Measurements from ENCODE around the gene PAK1IP1.

DNA sequence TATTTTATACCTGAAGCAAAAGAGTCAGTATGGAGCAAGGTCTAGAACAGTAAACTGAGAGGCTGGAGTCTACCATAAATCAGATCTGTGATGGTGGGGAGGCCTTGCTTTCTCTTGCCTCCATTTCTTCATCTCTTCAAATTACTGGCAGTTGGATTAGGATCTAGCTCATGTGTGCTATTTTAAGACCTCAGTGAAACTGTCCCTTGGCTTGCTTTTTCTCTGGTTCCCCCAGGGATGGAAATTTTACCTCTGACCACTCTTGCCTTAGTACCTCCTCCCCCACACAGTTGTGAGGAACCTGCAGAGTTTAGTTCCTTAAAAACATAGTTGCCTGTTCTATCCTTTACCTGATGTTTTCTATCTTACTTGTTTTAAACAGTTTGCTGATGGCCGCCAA lies 61.3 kb downstream of the PAK1IP1 start:
- TF ChIP-seq CTCF (conservative IDR thresholded peaks at IDR 0.05; ENCODE audit: low read length) (no peak), EZH2phosphoT487 (IDR thresholded peaks at IDR 0.05; ENCODE audit: borderline replicate concordance) (no peak)

Data from Loucy (cell line).